ENCODE results near the gene CARD10. TPM values are rescaled to one million over a fixed set of nuclear protein-coding genes. Genes with fewer than 3 reads are reported as not detected.

The CARD10 gene
- total RNA-seq (2022) (20.6 and 22.7 TPM in 2 replicates), Bru-seq, nascent RNA (percentile 46 among the genes with signal in this experiment), BruChase-seq, experiment 1, labeled RNA remaining after a 6-hour chase (percentile 52 among the genes with signal in this experiment), BruChase-seq, experiment 2, labeled RNA remaining after a 2-hour chase (percentile 51 among the genes with signal in this experiment)
- long read RNA-seq, full-length matches to known transcripts, result 41 of 60 reads
- long read RNA-seq, partial matches to known transcripts, result 9 of 60 reads
- long read RNA-seq, other reads (novel, unspliced or antisense), result 10 of 60 reads

GRCh38 chr22:37519268-37520195, at the start of gene CARD10:
TSS of gene CARD10 (minus strand) at chr22:37519415. CDS start at chr22:37519200, 215 bp downstream.
- POLR2A ChIA-PET, result interaction anchor here (1.0 to 1.6 kb wide), 4 partner anchors 12 to 89 kb away, joined by 4 to 5 read pairs (median 4); partner anchors contain the start of gene GGA1
- DNase-seq (ENCODE audit: unreplicated experiment), result peak; percentile 42
- peak within 1 kb of the TSS; percentile 77 for H3K4me3 Mint-ChIP-seq (ENCODE audit: unreplicated experiment)
- no peak for TF ChIP-seq CTCF (IDR thresholded peaks at IDR 0.05; ENCODE audit: unreplicated experiment)
- intact Hi-C loops (cut with micrococcal nuclease), result no loop called here
- H3K9me3 Mint-ChIP-seq (ENCODE audit: unreplicated experiment), result no peaks in the 10 kb centered on the region
- CTCF ChIA-PET, result interaction anchor here (0.6 to 0.8 kb wide), 2 partner anchors 20 to 88 kb away, joined by 3 to 4 read pairs; no protein-coding TSS in a partner anchor
- peak within 1 kb of the TSS; percentile 60 for H3K27ac Mint-ChIP-seq (ENCODE audit: low read depth, unreplicated experiment)
- no TSS peak for BruUV-seq (replicated peaks)
- no peaks in the 10 kb centered on the region for H3K27me3 Mint-ChIP-seq (ENCODE audit: insufficient read depth, unreplicated experiment)
- H3K36me3 Mint-ChIP-seq (ENCODE audit: insufficient read depth, unreplicated experiment), result peaks cover 14% of the 10 kb centered on the region
- peaks cover 7% of the 10 kb centered on the region for H3K4me1 Mint-ChIP-seq (ENCODE audit: insufficient read depth, unreplicated experiment)

- POLR2A ChIA-PET, result interaction anchor here (0.6 to 5.1 kb wide), 4 partner anchors 11 to 30 kb away, joined by 3 to 19 read pairs (median 5); no protein-coding TSS in a partner anchor
- Mint-ChIP-seq H3K27ac (ENCODE audit: low read depth, unreplicated experiment) (no peak overlapping the region), H3K27me3 (ENCODE audit: insufficient read depth, unreplicated experiment) (no peaks in the 10 kb centered on the region), H3K9me3 (ENCODE audit: unreplicated experiment) (no peaks in the 10 kb centered on the region), H3K4me3 (ENCODE audit: unreplicated experiment) (no peak overlapping the region), H3K4me1 (ENCODE audit: insufficient read depth, unreplicated experiment) (peaks cover 19% of the 10 kb centered on the region), H3K36me3 (ENCODE audit: insufficient read depth, unreplicated experiment) (peaks cover 28% of the 10 kb centered on the region)
- no TSS peak for BruUV-seq (replicated peaks)
- CTCF ChIA-PET, result interaction anchor here (0.6 to 15.3 kb wide), 10 partner anchors 14 to 481 kb away, joined by 3 to 667 read pairs (median 9); no protein-coding TSS in a partner anchor
- no peak for DNase-seq (ENCODE audit: unreplicated experiment)
- no peak for TF ChIP-seq CTCF (IDR thresholded peaks at IDR 0.05; ENCODE audit: unreplicated experiment)
- intact Hi-C loops (cut with micrococcal nuclease), result loop anchor here (10.0 kb wide), 1 partner anchor 94 kb away; no protein-coding TSS in a partner anchor
Observed at GRCh38 chr22:37568448-37569008, 49.3 kb upstream of the CARD10 start.

GRCh38 chr22:37568012-37568411, 48.8 kb upstream of the CARD10 start:
- intact Hi-C loops (cut with micrococcal nuclease), result loop anchor here (10.0 kb wide), 1 partner anchor 93 kb away; no protein-coding TSS in a partner anchor
- peaks cover 28% of the 10 kb centered on the region for H3K36me3 Mint-ChIP-seq (ENCODE audit: insufficient read depth, unreplicated experiment)
- CTCF ChIA-PET, result interaction anchor here (0.6 to 15.3 kb wide), 21 partner anchors 9 to 1354 kb away, joined by 3 to 667 read pairs (median 7); partner anchors contain the start of gene LGALS2
- H3K4me3 Mint-ChIP-seq (ENCODE audit: unreplicated experiment), result no peak overlapping the region
- no peaks in the 10 kb centered on the region for H3K9me3 Mint-ChIP-seq (ENCODE audit: unreplicated experiment)
- H3K27me3 Mint-ChIP-seq (ENCODE audit: insufficient read depth, unreplicated experiment), result no peaks in the 10 kb centered on the region
- TF ChIP-seq CTCF (IDR thresholded peaks at IDR 0.05; ENCODE audit: unreplicated experiment), result no peak
- H3K4me1 Mint-ChIP-seq (ENCODE audit: insufficient read depth, unreplicated experiment), result peaks cover 24% of the 10 kb centered on the region
- BruUV-seq (replicated peaks), result no TSS peak
- POLR2A ChIA-PET, result interaction anchor here (0.6 to 8.6 kb wide), 4 partner anchors 22 to 247 kb away, joined by 3 to 194 read pairs (median 11); no protein-coding TSS in a partner anchor
- H3K27ac Mint-ChIP-seq (ENCODE audit: low read depth, unreplicated experiment), result no peak overlapping the region
- no peak for DNase-seq (ENCODE audit: unreplicated experiment)
